Heart left ventricle (tissue), 13 donors: ENCODE data around the gene MIF4GD.

ENCODE experiments used
- POLR2A ChIP-seq, 2 donors: fragments of 450-650 bp; IDR thresholded peaks; one replicate each; pipeline ENCODE4 v1.6.1; 2017; ENCODE audit warnings: antibody characterized with exemption in 2 of 2, mild to moderate bottlenecking in 2 of 2, moderate library complexity in 2 of 2
- TF ChIP-seq, protein P1 (sequence below), 12 donors: fragments of 200-600 bp; sonication (generic) in 4 of 12; IDR thresholded peaks; one replicate each; pipeline versions ENCODE4 v1.5.0 to v1.8.0; 2018 to 2022; ENCODE audit warnings: antibody characterized with exemption in 12 of 12, mild to moderate bottlenecking in 5 of 12
- donor health status: ischemic (EF 13 %, LVEDD 7.1; RV severe dilation, severe dysfunction).
- donor health status: DM: no; HTN: yes; CAD: no.
- donor health status: DM: no; HTN: no; CAD: no.
- donor health status: ischemic (EF 25% LVEDD 6.9; RV normal size, moderate dysfunction).
- donor health status: ischemic (EF 25% LVEDD 5.7; RV mildly dilated, moderate dysfunction).
- donor health status: ischemic (EF 35%, LVEDD 5.7; RV mildly dilated, moderate dysfunction).
- donor health status: nonischemic (EF 11% LVEDD 7.7; RV severe dilation, severe dysfunction).
- donor health status: DM: yes; HTN: yes; CAD: no.
- donor health status: PGD.
- donor health status: ischemic (EF 29% LVEDD 5.4; RV normal size, mild dysfunction).
- donor health status: nonischemic (EF 23%, LVEDD 6.1; RV moderate dilation, normal function).

DNA sequence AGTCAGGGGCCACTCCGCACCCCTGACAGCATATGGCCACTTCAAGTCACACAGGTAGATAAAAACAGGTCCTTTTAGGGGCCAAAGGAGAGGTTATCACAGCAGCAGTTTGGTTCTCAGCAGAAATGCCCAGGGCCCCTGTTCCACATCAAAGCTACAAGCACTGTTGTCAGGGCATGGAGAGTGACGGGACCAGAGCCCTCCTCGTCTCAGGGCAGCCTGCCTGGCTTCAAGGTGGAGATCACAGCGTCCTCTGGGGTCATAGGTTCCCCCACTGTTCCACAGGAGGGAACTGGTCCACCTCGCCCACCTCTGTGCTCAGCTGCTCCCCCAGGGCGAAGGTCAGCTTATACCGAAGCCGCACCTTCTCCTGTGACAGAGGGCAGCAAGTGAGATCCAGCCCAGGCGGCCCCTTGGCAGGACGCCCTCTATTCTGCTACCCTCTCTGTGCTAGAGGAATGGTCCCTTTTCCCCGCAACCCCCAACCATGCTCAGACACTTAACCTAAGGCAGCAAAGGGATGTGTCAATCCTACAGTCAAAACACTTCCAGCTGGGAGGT lies 32.9 kb downstream of the MIF4GD start:
- TF ChIP-seq, protein P1, sequence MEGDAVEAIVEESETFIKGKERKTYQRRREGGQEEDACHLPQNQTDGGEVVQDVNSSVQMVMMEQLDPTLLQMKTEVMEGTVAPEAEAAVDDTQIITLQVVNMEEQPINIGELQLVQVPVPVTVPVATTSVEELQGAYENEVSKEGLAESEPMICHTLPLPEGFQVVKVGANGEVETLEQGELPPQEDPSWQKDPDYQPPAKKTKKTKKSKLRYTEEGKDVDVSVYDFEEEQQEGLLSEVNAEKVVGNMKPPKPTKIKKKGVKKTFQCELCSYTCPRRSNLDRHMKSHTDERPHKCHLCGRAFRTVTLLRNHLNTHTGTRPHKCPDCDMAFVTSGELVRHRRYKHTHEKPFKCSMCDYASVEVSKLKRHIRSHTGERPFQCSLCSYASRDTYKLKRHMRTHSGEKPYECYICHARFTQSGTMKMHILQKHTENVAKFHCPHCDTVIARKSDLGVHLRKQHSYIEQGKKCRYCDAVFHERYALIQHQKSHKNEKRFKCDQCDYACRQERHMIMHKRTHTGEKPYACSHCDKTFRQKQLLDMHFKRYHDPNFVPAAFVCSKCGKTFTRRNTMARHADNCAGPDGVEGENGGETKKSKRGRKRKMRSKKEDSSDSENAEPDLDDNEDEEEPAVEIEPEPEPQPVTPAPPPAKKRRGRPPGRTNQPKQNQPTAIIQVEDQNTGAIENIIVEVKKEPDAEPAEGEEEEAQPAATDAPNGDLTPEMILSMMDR (IDR thresholded peaks at IDR 0.05), result no peak
- no peak for TF ChIP-seq POLR2A (IDR thresholded peaks at IDR 0.05)
